ENCODE results near the gene C2orf78.
"Not testable (repeated sequence)": the region's sequence is repeated elsewhere in the genome, so short reads cannot be mapped to it uniquely, and the experiment has no call there.

The C2orf78 gene

DNA sequence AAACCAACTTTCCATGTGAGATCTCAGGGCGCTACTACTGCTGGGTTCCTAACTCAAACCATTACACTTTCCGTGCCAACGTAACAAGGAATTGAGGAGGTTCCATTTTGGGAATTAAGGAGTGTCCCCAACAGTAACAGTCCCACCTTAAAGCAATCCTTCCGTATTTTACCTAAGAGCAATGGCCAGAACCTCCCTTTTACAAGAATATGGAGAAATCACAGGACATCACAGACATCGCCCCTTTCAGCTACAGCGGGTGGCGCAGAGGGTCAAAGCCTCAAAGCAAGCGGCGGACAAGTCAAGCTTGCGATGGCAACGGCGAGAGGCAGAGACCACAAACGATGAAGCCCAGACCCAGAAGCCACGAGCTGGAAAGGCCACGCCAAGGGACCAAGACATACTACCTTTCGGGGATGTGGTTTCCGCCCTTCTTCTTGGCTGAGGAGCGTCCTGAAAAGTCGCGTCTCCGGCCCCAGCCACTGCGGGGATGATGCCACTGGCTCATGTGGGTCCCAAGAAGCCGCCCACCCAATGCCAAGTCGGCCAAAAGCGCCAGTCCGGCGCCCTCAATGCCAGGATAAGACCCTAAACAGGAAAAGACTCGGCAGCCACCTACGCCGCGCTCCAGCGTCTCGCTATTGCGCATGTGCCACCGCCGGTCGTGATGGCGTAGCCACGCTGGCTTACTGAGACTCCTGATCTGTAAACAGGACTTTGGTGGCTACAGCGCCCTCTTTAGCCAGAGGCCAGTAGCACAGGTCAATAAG lies 4.3 kb upstream of the C2orf78 start, which contains the start of gene DUSP11:
Gene DUSP11 (minus strand): TSS at position 637 of the 770 bp plus-strand sequence. CDS start 129 bp downstream, at position 508.
- DNase-seq (ENCODE audit: low spot score) = peak; percentile 94

DNA sequence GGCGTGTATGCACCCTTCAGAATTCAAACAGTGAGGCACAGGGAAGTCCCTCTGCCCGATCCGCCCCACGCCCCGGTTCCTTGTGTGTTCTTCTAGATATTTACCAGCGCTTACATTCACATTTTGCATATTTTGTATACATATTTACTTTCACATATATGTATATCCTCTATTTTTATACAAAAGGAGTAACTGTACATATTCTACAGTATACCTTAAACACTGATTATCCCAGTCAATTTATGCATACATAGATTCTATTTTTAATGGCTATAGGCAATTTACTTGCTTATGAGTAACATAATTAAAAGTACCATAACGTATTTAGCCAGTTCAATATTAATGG lies 3.8 kb upstream of the C2orf78 start:
- DNase-seq (ENCODE audit: low spot score) = no peak

DNA sequence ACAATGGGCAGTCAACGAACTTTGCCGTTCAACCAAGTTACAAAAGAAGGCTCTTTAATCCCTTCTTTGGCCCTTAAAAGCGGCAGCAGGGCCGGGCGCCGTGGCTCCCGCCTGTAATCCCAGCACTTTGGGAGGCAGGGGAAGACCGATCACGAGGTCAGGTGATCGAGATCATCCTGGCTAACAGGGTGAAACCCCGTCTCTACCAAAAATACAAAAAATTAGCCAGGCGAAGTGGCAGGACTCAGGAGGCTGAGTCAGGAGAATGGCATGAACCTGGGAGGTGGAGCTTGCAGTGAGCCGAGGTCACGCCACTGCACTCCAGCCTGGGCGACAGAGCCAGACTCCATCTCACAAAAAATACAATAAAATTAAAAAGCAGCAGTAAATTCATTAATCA lies 581 bp upstream of the C2orf78 start:
- not testable (repeated sequence) for DNase-seq (ENCODE audit: low spot score)

DNA sequence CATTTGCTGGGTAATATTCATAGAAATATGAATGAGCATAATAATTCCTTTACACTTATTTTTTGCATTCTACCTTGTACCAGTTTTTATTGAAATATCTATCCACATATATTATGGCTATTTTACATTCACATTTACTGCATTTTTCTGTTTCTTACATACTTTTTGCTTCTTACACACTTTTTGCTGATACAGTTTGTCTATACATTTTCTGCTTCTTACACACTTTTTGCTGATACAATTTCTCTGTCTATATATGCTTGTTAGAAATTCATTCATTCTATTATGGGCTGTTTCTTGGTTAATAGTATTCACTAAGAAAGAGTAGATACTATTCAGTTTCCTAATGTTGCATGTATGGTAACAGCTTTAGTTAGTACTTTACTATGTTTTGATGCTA lies 27.9 kb downstream of the C2orf78 start:
- no peak for DNase-seq (ENCODE audit: low spot score)

DNA sequence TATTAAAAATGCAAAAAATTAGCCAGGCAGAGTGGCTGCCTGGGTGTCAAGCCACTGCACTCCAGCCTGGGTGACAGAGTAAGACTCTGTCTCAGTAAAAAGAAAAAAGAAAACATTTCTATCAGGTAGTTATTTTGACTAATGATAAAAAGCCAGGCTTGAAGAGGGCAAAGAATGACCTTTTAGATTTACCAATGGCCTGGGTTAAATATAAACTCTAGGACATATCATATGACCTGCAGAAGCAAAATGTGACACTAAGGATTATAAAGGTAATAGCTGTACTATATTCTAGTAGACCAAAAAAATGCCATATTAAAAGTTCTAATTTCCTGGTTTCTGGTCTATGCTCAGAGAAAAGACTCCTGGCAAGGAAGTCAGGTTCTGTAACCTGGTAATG lies 28.7 kb downstream of the C2orf78 start:
- DNase-seq (ENCODE audit: low spot score) = no peak

DNA sequence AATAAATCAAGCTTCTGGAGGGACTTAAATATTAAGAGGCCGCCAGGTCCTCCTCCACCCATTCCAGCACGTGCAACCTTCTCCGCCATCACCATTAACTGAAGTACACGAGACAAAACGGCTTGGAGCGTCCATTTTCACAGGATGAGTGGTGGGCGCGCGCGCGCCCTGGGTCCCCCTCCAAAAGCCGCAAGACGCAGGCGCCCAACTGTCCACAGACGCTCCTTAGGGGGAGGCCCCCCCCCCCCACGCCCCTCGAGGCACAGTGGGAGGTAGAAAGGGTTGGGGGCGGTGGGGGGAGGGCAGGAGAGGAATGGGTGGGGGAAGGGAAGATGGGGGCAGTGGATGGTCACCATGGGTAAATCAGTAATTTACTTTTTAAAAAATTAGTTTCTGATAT lies 34.3 kb downstream of the C2orf78 start:
- no peak for DNase-seq (ENCODE audit: low spot score)

DNA sequence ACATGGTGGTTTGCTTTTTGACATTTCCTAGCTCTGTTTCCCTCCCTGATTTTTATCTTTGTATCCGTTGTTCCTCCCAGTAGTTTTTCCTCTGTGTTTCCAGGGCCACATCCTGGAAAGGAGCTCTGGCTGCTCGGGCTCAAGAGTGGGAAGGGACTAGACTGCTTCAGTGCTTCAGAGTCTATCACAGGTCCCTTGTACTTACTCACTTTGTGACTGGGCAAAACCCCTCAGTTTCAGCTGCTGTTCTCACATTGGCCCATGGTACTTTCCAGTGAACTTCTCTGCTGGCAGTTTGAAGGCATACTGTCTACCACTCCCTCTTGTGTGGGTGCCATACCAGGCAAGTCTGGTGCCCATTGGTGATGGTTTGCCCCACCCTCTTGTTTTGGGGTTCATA lies 37.2 kb downstream of the C2orf78 start:
- DNase-seq (ENCODE audit: low spot score) = no peak

DNA sequence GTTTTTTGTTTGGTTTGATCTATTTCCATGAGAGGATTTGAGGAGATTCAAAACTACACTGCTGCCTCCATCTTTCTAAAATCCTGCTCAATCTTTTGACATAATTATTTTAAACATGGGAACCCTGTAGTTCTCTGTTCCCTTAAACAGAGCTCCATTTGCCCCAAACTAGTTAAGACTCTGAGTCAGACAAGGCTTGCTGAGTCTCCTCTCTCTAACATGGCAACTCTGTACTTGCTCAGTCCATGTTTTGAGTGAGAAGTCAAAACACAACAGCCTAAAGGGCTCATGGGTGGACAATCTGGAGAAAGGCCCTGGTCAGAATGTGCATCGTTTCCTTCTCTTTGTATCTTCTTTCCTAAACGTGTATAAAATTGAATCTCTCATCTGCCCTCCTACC lies 37.7 kb downstream of the C2orf78 start:
- DNase-seq (ENCODE audit: low spot score) = no peak

DNA sequence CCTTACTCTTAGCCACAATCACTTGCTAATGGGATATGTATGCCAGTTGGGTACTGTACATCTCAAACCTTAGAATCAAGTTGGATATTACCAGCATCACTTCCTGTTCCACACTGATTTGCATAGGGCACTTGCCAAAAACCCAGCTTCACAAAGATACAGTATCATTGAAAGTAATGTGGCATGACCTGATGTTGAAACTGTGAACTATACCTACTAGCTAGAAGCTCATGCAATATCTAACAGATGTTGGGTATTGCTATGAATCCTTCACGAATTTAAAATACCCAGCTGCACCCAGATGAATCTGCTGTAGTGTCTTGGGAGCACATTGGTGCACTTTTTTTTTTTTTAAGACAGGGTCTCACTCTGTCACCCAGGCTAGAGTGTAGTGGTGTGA lies 38.3 kb downstream of the C2orf78 start:
- no peak for DNase-seq (ENCODE audit: low spot score)

DNA sequence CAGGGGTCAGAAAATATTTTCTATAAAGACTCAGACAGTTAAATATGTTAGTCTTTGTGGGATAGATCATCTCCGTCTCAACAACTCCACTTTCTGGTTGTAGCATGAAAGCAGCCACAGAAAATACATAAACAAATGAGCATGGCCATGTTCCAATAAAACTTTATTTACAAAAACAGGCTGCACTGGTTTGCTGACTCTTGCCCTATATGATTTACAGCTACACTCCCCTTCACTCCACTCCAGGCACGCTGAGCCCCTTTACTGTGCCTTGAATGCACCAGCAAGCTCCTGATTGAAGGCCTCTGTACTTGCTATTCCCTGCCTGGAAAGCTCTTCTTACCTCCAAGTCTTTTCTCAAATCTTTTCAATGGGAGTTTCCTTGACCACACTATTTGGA lies 39.0 kb downstream of the C2orf78 start:
- no peak for DNase-seq (ENCODE audit: low spot score)

DNA sequence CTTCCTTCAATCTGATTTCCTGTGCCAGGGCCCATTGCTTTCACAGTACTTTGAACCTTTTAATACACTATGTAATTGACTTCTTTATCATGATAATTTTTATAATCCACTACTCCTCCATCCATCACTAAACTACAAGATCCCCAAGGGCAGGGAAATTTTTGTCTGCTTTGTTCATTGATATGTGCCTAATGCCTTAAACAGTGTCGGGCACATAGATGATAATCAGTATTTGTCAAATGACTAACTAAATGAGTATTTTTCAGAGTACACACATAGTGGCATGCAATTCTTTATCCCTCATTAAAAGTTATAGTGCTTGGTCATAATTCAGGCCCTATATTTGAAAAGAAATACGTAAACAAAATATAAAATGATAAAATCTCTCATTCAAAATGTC lies 39.4 kb downstream of the C2orf78 start:
- no peak for DNase-seq (ENCODE audit: low spot score)

DNA sequence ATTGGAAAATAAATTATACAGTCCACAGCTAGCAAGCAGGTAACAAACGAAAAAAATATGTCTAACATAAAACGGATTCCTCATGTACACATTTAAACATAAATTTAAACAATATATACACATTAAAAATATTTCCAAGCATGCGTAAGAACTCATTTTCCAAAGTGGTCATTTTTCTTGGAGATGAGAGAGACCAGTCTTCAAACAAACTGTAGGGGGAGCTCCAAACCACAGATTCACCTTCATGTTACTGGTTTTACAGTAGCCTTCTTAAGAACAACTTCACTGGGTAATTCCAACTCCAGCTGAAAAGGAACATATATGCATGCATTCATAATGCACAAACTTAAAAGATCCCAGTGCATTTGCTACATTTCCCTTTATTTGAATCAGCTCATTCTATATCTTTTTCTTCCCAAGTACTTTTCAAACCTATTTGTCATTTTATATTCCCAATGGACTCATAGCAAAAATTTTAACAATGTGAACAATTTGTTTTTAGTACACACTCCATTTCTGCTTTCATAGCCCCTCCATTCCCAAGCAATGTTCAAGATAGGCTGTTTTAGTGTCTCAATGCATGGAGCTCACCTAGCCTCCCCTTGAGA lies 40.0 kb downstream of the C2orf78 start:
- DNase-seq (ENCODE audit: low spot score) = peak; percentile 74

DNA sequence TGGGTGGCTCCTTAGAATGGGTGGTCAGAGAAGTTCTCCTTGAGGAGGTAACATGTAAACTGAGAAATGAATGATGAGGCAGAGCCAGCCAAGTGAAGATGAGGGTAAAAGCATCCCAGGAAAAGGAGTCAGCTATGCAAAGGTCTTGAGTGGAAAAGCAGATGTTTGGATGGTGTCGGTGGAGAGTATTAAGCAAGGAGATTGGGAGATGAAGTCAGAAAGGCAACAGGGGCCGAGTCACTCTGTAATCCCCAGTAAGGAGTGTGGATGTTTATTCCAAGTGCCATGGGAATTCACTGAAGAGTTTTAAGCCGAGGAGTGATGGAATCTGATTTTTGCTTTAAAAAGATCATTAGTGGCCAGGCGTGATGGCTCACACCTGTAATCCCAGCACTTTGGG lies 41.4 kb downstream of the C2orf78 start:
- DNase-seq (ENCODE audit: low spot score) = no peak

DNA sequence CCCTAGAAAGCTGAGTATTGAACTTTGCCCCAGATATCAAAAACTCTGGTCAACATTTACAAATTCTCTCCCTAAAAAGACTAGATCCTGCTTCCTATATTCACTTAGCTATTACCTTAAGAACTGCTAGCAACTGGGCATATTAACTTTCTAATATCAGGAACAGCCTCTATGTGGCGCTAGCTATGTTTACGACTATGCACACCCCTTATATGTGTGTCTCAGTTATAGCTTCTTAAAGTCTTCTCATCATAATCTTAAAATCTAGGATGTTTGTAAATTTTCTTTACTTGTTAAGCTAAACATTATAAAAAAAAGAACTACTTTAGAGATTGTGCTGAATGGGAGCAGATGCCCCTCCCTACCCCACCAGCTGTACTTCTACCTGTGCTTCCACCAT lies 43.0 kb downstream of the C2orf78 start:
- DNase-seq (ENCODE audit: low spot score) = no peak

DNA sequence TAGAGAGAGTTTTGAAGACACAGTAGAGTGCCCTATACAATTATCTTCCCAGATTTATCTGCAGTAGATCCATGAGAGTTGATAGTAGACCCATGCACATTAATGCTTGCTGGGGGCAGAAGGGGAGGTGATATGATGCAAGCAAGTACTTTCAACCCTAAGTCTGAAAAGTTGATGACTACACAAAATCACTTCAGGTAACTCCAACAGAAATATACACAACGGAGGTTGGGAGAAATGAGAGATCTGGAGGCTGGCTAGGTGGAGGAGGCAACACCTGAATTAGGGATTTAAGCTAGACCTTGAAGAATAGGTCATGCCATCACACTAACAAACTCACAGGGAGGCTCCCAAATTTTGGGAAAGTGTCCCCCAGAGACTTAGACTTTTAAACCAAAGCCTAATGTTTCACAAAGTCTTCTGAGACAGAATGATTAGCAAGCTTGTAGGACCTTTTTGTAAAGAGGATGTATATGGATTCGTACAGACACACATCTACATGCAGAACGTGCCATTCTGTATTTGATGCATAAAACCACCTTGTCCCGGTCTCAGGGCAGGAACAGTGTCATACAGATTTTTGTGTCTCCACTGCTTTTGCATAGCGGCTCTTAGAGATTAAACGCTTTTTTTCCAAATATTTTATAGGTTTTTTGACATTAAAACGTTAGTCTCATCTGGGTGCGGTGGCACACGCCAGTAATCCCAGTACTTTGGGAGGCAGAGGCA lies 43.8 kb downstream of the C2orf78 start:
- no peak for DNase-seq (ENCODE audit: low spot score)

DNA sequence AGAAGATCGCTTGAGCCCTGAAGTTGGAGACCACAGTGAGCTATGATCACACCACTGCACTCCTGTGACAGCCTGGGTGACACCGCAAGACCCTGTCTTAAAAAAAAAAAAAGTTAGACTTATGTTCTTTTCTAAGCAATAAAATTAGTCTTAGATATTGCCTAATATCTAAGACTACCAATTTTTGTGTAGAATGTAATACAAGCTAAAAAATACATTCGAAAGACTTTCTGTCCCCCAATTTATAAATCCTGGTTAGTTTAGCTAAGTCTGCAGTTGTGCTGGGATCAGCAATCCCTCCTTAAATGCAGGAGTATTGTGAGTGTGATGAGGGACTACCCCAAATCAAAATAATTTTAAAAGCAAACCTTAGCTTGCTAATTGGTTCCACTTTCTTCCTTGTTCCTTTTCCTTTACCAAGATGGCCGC lies 44.4 kb downstream of the C2orf78 start:
- DNase-seq (ENCODE audit: low spot score) = no peak

DNA sequence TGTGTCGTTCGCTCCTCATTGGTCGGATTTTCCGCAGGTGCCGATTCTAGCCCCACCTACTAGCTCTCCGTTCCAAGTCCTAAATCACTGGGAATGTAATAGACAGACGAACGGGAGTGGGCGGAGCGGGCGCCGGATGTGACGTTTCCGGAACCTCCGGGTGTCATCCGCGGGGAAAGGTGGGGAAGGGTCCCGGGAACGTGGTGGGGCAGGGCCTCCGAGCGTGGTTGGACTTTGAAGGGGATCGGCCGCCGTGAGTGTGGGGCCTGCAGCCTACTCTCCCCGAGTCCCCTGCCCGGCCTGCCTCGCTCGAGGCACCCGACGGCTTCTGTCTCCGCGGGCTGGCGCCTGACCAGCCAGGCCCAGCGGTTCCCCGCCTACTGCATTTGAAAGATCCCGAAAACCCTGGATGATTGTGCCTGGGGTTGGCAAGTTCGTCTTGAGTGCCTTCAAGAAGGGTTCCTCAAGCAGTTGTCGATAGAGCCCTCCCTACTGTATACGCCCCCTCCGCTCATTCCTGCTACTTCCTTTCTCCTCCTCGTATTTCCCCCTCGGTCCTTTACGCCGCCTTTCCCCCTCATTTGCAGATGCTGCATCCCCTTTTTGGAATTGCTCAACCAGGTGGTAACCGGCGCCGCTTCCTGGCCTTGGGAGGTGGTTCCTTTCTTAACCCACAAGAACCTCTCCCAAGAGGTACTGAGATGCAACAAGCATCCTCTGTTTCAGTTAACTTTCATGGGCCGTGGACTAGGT lies 45.0 kb downstream of the C2orf78 start, which contains the start of gene STAMBP:
Gene STAMBP (plus strand): TSS at position 144 of the 753 bp plus-strand sequence. CDS start 1,896 bp downstream, outside the sequence.
- DNase-seq (ENCODE audit: low spot score) = peak; percentile 95

DNA sequence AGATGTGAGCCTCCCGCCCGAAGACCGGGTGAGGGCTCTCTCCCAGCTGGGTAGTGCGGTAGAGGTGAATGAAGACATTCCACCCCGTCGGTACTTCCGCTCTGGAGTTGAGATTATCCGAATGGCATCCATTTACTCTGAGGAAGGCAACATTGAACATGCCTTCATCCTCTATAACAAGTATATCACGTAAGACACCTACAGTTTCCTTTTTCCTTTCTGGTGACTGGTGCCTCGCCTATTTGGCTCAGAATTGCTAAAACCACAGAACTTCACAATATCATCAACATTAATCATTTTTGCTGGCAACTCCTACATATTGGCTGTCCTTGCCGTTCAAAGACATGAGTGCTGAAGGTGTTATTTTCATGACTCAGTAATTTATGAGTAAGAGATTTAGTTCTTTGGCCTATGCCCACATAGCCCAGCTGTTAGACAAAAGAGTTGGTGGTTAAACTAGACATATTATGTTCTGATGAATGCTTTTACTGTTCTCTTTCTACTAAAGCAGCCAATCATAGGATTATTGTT lies 47.0 kb downstream of the C2orf78 start:
- peak; percentile 22 for DNase-seq (ENCODE audit: low spot score)

DNA sequence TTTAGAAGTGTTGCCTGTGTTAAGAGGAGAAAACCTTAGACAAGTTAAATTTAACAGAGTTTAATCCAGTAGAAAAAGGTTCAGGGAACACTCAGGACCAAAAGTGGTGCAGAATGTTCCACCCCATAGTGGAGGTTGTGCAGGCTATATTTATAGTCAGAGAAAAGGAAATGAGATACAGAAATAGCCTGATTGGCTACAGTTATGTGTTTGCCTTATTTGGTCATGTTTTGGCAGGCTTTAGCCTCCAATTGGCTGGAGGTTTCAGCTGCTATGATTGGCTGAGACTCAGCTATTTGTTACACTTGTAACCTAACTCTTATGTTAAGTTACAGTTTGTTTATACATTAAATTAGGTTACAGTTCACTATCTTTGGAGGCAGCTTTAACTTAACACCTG lies 48.9 kb downstream of the C2orf78 start:
- DNase-seq (ENCODE audit: low spot score) = no peak

DNA sequence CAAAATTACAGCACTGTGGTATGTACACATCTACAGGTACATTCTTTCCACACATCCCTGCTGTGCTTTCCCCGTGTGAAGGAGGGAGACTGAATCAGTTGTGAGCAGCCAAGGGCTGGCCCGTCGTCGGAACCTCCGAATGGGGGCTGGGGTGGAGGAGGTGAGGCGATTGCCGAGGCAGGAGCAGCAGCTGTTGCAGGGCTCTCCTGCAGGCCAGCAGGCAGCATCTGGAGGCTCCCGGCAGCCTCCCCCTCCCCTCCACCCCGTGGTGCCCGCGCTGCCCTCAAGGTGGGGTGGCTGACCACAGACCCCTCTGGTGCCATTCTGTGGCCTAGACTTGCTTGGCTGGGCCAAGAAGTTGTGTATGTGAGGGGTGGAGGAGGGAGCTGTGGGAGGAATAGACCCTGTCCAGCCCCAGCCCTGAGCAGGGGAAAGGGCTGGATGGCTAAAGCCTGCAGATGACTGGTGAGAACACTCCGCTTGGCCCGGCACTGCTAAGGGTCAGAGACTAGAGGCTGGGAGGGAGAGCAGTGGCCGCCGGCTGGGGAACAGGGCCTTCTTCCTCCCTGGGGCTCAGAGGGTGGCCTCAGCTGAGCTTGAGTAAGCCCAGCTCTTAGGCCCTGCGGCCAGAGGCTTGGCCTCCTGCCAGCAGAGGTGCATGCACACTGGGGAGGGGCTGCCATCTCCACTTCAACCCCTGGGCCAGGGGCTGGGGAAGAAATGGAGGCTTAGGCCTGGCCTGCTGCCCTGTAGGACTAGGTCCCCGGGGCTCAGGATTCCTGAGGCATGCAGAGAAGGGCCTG lies 52.4 kb downstream of the C2orf78 start:
- no peak for DNase-seq (ENCODE audit: low spot score)
